ENCODE data around the gene NRG2. TPM values are rescaled to one million over a fixed set of nuclear protein-coding genes. Genes with fewer than 3 reads are reported as not detected.

Gene NRG2
- total and polyA plus RNA-seq, 7 experiments from 2014 or later: 0.05 to 0.22 (median 0.12) TPM; not detected in 3

DNA sequence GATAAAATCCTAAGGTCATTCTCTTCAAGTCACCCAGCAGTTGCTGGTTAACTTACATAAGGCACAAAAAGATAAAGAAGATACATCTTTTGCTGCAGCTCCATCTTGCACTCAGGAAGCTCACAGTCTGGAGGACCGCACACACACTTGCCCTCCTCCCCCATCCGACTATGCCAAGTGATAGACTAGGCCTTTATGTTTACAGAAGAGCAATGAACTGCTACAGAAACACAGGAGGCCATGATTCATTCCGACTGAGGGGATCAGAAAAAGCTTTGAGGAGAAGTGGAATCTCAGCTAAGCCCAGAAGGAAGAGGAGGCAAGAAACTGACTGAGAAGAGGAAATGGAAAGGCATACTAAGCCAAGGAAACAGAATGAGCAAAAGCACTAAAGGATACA, 17.4 kb downstream of the NRG2 start:
- Histone ChIP-seq H3K27ac (ENCODE audit: low read depth, low read length) (no peak overlapping the region), H3K36me3 (ENCODE audit: control insufficient read depth in 2 of 3, insufficient read depth in 3 of 3, low read length in 3 of 3) (no peaks in the 10 kb centered on the region), H3K27me3 (ENCODE audit: control insufficient read depth in 2 of 2, insufficient read depth in 2 of 2, low read length in 2 of 2) (peaks cover 0 to 7% of the 10 kb centered on the region in 2 donors), H3K4me3 (ENCODE audit: low read length) (no peak overlapping the region), H3K9me3 (ENCODE audit: control insufficient read depth in 2 of 3, low read length in 3 of 3) (no peaks in the 10 kb centered on the region), H3K4me1 (ENCODE audit: control insufficient read depth in 2 of 2, insufficient read depth in 2 of 2, low read length in 2 of 2) (no peaks in the 10 kb centered on the region)
- Mint-ChIP-seq H3K9me3 (no peaks in the 10 kb centered on the region), H3K36me3 (no peaks in the 10 kb centered on the region), H3K27ac (no peak overlapping the region), H3K4me1 (peaks cover 0 to 2% (median 0%) of the 10 kb centered on the region in 7 donors), H3K27me3 (peaks cover 18 to 42% (median 36%) of the 10 kb centered on the region in 5 donors), H3K4me3 (no peak overlapping the region)
- ATAC-seq (no peak), DNase-seq (no peak)
- POLR2A ChIA-PET: no interaction called here
- intact Hi-C loops (cut with micrococcal nuclease): no loop called here
- CTCF ChIA-PET: interaction anchor here (1.1 kb wide), 1 partner anchor 18 kb away, joined by 3 read pairs; no protein-coding TSS in a partner anchor

DNA sequence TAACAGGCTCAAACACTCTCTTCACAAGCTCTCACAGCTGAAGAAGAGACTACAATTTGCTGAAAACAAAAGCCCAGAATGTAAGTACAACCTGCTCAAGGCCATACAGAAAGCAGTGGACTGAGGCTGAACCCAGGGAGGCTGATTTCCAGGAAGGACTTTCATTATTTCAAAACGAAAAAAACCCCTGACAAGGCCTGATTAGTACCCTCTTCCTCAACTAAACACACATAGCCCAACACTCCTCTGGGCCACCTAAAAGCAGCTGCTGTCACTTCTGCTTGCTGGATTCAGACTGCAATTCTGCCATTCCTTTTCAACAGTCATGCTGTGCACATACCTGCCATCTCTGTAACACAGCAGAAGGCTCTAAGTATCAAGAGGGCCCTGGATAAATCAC, 18.2 kb downstream of the NRG2 start:
- peaks cover 0 to 7% of the 10 kb centered on the region in 2 donors for H3K27me3 ChIP-seq (ENCODE audit: control insufficient read depth in 2 of 2, insufficient read depth in 2 of 2, low read length in 2 of 2)
- DNase-seq (no peak), ATAC-seq (no peak)
- H3K36me3 Mint-ChIP-seq: no peaks in the 10 kb centered on the region
- CTCF ChIA-PET: interaction anchor here (1.1 kb wide), 1 partner anchor 18 kb away, joined by 3 read pairs; no protein-coding TSS in a partner anchor
- peaks cover 24 to 37% (median 32%) of the 10 kb centered on the region in 5 donors for H3K27me3 Mint-ChIP-seq
- H3K9me3 Mint-ChIP-seq: no peaks in the 10 kb centered on the region
- no peaks in the 10 kb centered on the region for H3K4me1 ChIP-seq (ENCODE audit: control insufficient read depth in 2 of 2, insufficient read depth in 2 of 2, low read length in 2 of 2)
- no peaks in the 10 kb centered on the region for H3K9me3 ChIP-seq (ENCODE audit: control insufficient read depth in 2 of 3, low read length in 3 of 3)
- intact Hi-C loops (cut with micrococcal nuclease): no loop called here
- H3K4me3 Mint-ChIP-seq: no peak overlapping the region
- POLR2A ChIA-PET: no interaction called here
- H3K27ac ChIP-seq (ENCODE audit: low read depth, low read length): no peak overlapping the region
- H3K27ac Mint-ChIP-seq: no peak overlapping the region
- no peak overlapping the region for H3K4me3 ChIP-seq (ENCODE audit: low read length)
- peaks cover 0 to 2% (median 0%) of the 10 kb centered on the region in 7 donors for H3K4me1 Mint-ChIP-seq
- no peaks in the 10 kb centered on the region for H3K36me3 ChIP-seq (ENCODE audit: control insufficient read depth in 2 of 3, insufficient read depth in 3 of 3, low read length in 3 of 3)

DNA sequence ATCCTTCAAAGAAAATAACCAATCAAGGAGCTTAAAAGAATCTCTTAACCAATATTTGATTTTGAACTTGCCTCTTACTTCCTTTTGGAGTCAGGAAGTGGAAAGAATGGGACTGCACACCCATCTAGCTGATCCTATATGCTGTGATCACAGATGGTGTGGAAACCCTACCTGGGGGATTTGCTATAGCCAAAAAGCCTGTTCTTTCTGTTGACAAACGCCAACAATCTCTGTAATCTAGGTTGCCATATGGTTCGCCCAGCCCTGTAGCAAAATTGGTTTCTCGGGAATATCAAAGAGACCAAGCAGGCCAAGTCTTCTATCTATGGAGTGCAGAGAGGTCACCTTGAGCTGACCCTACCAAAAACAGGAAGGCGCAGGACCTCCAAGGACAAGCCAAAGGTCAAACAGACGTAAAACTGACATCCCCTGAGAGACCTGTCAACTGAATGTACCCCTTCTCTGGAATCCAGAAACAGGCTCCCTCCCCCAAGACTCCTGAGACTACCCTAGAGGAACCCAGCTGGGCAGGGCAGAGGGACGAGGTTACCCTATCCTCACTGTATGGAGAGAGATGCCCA, 19.4 kb downstream of the NRG2 start:
- peaks cover 0 to 2% (median 0%) of the 10 kb centered on the region in 7 donors for H3K4me1 Mint-ChIP-seq
- no peaks in the 10 kb centered on the region for H3K9me3 Mint-ChIP-seq
- Histone ChIP-seq H3K27me3 (ENCODE audit: control insufficient read depth in 2 of 2, insufficient read depth in 2 of 2, low read length in 2 of 2) (peaks cover 0 to 7% of the 10 kb centered on the region in 2 donors), H3K27ac (ENCODE audit: low read depth, low read length) (no peak overlapping the region), H3K4me1 (ENCODE audit: control insufficient read depth in 2 of 2, insufficient read depth in 2 of 2, low read length in 2 of 2) (no peaks in the 10 kb centered on the region), H3K4me3 (ENCODE audit: low read length) (no peak overlapping the region), H3K36me3 (ENCODE audit: control insufficient read depth in 2 of 3, insufficient read depth in 3 of 3, low read length in 3 of 3) (no peaks in the 10 kb centered on the region), H3K9me3 (ENCODE audit: control insufficient read depth in 2 of 3, low read length in 3 of 3) (no peaks in the 10 kb centered on the region)
- no peak for ATAC-seq
- ChIA-PET POLR2A (interaction anchor here (0.7 kb wide), 1 partner anchor 39 kb away, joined by 5 read pairs; no protein-coding TSS in a partner anchor), CTCF (no interaction called here)
- no peak for DNase-seq
- no peaks in the 10 kb centered on the region for H3K36me3 Mint-ChIP-seq
- H3K27ac Mint-ChIP-seq: no peak overlapping the region
- H3K4me3 Mint-ChIP-seq: no peak overlapping the region
- peaks cover 23 to 35% (median 27%) of the 10 kb centered on the region in 5 donors for H3K27me3 Mint-ChIP-seq
- intact Hi-C loops (cut with micrococcal nuclease): no loop called here

DNA sequence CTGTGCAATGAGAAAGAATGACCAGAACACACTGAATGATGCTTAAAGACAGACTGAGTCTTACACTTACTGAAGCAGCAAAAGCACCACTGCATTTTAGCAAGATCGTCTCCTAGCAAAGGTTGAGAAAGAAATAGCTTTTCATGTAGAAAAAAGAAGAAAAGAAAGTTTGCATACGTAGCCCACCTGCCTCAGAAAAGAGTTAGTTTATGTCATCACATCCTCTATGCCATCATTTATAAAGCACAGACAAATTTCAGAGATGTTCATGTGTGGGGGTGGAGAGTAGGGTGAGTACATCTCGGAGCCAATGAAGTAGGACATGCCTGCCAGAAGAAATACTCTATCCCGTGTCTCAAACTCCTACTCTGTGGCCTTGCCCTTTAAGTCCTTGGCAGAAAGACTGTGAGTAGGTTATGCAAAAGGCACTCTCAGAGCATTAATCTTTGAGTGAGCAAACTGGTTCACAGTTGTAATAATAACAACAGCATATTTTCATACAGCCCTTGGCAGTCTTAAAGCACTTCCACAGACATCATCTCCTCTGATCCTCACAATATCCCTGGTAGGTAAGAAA, 22.4 kb downstream of the NRG2 start:
- Mint-ChIP-seq H3K27ac (no peak overlapping the region), H3K4me3 (no peak overlapping the region), H3K9me3 (no peaks in the 10 kb centered on the region), H3K36me3 (no peaks in the 10 kb centered on the region), H3K27me3 (peaks cover 11 to 18% (median 14%) of the 10 kb centered on the region in 5 donors), H3K4me1 (no peaks in the 10 kb centered on the region)
- intact Hi-C loops (cut with micrococcal nuclease): no loop called here
- H3K9me3 ChIP-seq (ENCODE audit: control insufficient read depth in 2 of 3, low read length in 3 of 3): no peaks in the 10 kb centered on the region
- ChIA-PET CTCF (no interaction called here), POLR2A (no interaction called here)
- DNase-seq: no peak
- no peaks in the 10 kb centered on the region for H3K4me1 ChIP-seq (ENCODE audit: control insufficient read depth in 2 of 2, insufficient read depth in 2 of 2, low read length in 2 of 2)
- peaks cover 0 to 3% of the 10 kb centered on the region in 2 donors for H3K27me3 ChIP-seq (ENCODE audit: control insufficient read depth in 2 of 2, insufficient read depth in 2 of 2, low read length in 2 of 2)
- no peak overlapping the region for H3K27ac ChIP-seq (ENCODE audit: low read depth, low read length)
- no peak for ATAC-seq
- H3K36me3 ChIP-seq (ENCODE audit: control insufficient read depth in 2 of 3, insufficient read depth in 3 of 3, low read length in 3 of 3): no peaks in the 10 kb centered on the region
- H3K4me3 ChIP-seq (ENCODE audit: low read length): no peak overlapping the region

DNA sequence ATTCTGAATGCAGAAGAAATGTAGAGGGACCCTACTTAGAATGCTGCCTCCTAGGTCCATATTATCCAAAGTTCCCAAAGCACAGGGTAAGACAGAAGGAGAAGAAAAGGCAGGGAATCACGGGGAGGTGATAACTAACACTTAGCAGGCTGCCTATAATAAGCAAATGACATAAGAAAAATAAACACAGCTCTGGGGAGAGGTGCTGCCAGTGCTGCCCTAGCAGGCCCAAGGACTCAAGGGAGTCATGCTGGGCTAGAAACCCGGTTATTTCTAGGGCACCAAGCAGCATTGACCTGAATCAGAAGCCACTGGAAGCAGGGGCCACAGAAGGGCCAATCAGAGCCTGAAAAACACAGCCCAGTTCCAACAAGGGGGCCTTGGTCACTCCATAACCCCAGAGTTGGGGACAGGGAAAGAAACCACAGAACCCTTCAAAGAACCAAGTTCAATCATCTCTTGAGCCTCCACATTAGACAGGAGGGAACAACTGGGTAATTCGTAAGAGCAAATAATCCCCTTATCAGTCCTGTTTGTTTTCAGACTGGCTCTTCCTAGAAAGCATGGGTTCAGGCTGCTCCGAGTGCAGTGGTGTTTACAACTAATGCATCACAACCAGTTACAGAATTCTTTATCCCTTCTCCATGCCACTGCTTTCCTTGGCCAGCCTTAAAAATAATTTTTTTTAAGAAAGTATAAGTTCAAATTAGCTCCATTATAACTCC, 24.0 kb downstream of the NRG2 start:
- Mint-ChIP-seq H3K4me3 (no peak overlapping the region), H3K4me1 (no peaks in the 10 kb centered on the region), H3K36me3 (no peaks in the 10 kb centered on the region), H3K27me3 (peaks cover 0 to 10% (median 4%) of the 10 kb centered on the region in 5 donors), H3K9me3 (no peaks in the 10 kb centered on the region), H3K27ac (no peak overlapping the region)
- Histone ChIP-seq H3K27me3 (ENCODE audit: control insufficient read depth in 2 of 2, insufficient read depth in 2 of 2, low read length in 2 of 2) (peaks cover 0 to 3% of the 10 kb centered on the region in 2 donors), H3K4me1 (ENCODE audit: control insufficient read depth in 2 of 2, insufficient read depth in 2 of 2, low read length in 2 of 2) (no peaks in the 10 kb centered on the region), H3K4me3 (ENCODE audit: low read length) (no peak overlapping the region), H3K36me3 (ENCODE audit: control insufficient read depth in 2 of 3, insufficient read depth in 3 of 3, low read length in 3 of 3) (no peaks in the 10 kb centered on the region), H3K27ac (ENCODE audit: low read depth, low read length) (no peak overlapping the region), H3K9me3 (ENCODE audit: control insufficient read depth in 2 of 3, low read length in 3 of 3) (no peaks in the 10 kb centered on the region)
- DNase-seq (no peak), ATAC-seq (no peak)
- POLR2A ChIA-PET: no interaction called here
- intact Hi-C loops (cut with micrococcal nuclease): no loop called here
- CTCF ChIA-PET: no interaction called here

DNA sequence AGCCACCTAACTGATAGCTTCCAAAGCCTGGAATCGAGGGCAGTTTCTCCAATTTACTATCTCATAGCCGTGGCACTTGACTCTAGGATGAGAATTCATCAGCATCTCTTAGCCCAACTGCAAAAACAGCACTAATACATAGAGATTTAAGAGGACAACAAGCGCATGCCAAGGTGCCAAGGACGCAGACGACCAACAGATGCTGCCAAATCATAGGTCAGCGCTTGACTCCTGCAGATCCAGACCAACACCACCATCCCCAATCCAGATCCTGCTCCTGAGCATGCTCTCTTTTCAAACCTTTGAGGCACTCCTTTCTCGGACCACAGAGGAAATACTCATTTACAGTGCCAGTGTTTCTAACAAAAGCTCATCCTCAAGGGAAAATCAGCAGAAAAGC, 24.6 kb downstream of the NRG2 start:
- Mint-ChIP-seq H3K27me3 (peaks cover 0 to 10% (median 0%) of the 10 kb centered on the region in 5 donors), H3K36me3 (no peaks in the 10 kb centered on the region), H3K4me1 (no peaks in the 10 kb centered on the region), H3K27ac (no peak overlapping the region), H3K9me3 (no peaks in the 10 kb centered on the region), H3K4me3 (no peak overlapping the region)
- Histone ChIP-seq H3K36me3 (ENCODE audit: control insufficient read depth in 2 of 3, insufficient read depth in 3 of 3, low read length in 3 of 3) (no peaks in the 10 kb centered on the region), H3K27me3 (ENCODE audit: control insufficient read depth in 2 of 2, insufficient read depth in 2 of 2, low read length in 2 of 2) (peaks cover 0 to 3% of the 10 kb centered on the region in 2 donors), H3K4me3 (ENCODE audit: low read length) (no peak overlapping the region), H3K9me3 (ENCODE audit: control insufficient read depth in 2 of 3, low read length in 3 of 3) (no peaks in the 10 kb centered on the region), H3K27ac (ENCODE audit: low read depth, low read length) (no peak overlapping the region), H3K4me1 (ENCODE audit: control insufficient read depth in 2 of 2, insufficient read depth in 2 of 2, low read length in 2 of 2) (no peaks in the 10 kb centered on the region)
- intact Hi-C loops (cut with micrococcal nuclease): no loop called here
- ATAC-seq (no peak), DNase-seq (no peak)
- POLR2A ChIA-PET: no interaction called here
- CTCF ChIA-PET: no interaction called here
